SK-N-SH (cell line): ENCODE data around the gene CHST3. TPM values are rescaled to one million over a fixed set of nuclear protein-coding genes. Genes with fewer than 3 reads are reported as not detected.

ENCODE experiments used
- CTCF ChIA-PET: fragments of 300-600, 350-600 bp; formaldehyde crosslinking; extraction: SDS; loops from one replicate; lab custom pipeline; 2021; lab: Yijun Ruan, JAX
- POLR2A ChIA-PET: fragments of 350-600 bp; sonication (Branson Sonifier 250); formaldehyde crosslinking; extraction: SDS; loops from one replicate; lab custom pipeline; 2020; ENCODE audit warnings: antibody characterized with exemption, inconsistent platforms; lab: Yijun Ruan, JAX
- DNase-seq: peaks from one replicate; pipeline ENCODE4 v3.0.0; 2012
- H2AFZ ChIP-seq: fragments of 200-600 bp; sonication (generic); 2 replicates; pipeline ENCODE4 v1.8.1; 2016; ENCODE audit warnings: antibody characterized with exemption, mild to moderate bottlenecking, low read depth
- H3F3A ChIP-seq: fragments of 200-600 bp; sonication (generic); replicated peaks from 2 replicates; pipeline ENCODE3; 2016; ENCODE audit warnings: antibody characterized with exemption, mild to moderate bottlenecking; ENCODE audit not compliant: insufficient read depth
- H3K27ac ChIP-seq, 2 experiments: fragments of 200-500 bp in 1 of 2; fragments of 200-600 bp in 1 of 2; sonication (Bioruptor generic) in 1 of 2; sonication (generic), shearing (Covaris generic) in 1 of 2; 2 replicates each; pipeline versions ENCODE4 v1.5.1 to v1.6.1; 2014 to 2016; ENCODE audit warnings: low read depth in 2 of 2, inconsistent platforms in 1 of 2, low read length in 1 of 2, mild to moderate bottlenecking in 1 of 2, mixed read lengths in 1 of 2
- H3K27me3 ChIP-seq: fragments of 200-600 bp; sonication (generic), shearing (Covaris generic); 2 replicates; pipeline ENCODE4 v1.6.1; 2016; ENCODE audit warnings: mixed run types; ENCODE audit not compliant: insufficient read depth
- H3K36me3 ChIP-seq, 2 experiments: fragments of 200-500 bp in 1 of 2; fragments of 200-600 bp in 1 of 2; sonication (Bioruptor generic) in 1 of 2; sonication (generic) in 1 of 2; replicated peaks in 1 of 2; 2 replicates each; pipeline versions ENCODE3 to v1.5.1; 2014 to 2016; ENCODE audit warnings: low read length in 1 of 2, mild to moderate bottlenecking in 1 of 2; ENCODE audit not compliant: insufficient read depth in 2 of 2, control insufficient read depth in 1 of 2
- H3K4me1 ChIP-seq, 2 experiments: fragments of 200-500 bp in 1 of 2; fragments of 200-600 bp in 1 of 2; sonication (Bioruptor generic) in 1 of 2; sonication (generic), shearing (Covaris generic) in 1 of 2; 2 replicates each; pipeline versions ENCODE4 v1.5.1 to v1.6.1; 2014 to 2016; ENCODE audit warnings: low read depth in 1 of 2, low read length in 1 of 2, mixed run types in 1 of 2; ENCODE audit not compliant: insufficient read depth in 2 of 2, control insufficient read depth in 1 of 2
- H3K4me2 ChIP-seq: fragments of 200-600 bp; sonication (generic), shearing (Covaris generic); 2 replicates; pipeline ENCODE4 v1.6.1; 2017; ENCODE audit warnings: mixed run types
- H3K4me3 ChIP-seq, 2 experiments: fragments of 200-500 bp in 1 of 2; fragments of 200-600 bp in 1 of 2; sonication (Bioruptor generic) in 1 of 2; sonication (generic), shearing (Covaris generic) in 1 of 2; 2 replicates each; pipeline versions ENCODE4 v1.5.1 to v1.8.1; 2014 to 2016; ENCODE audit warnings: low read depth in 2 of 2, inconsistent platforms in 1 of 2, low read length in 1 of 2, mild to moderate bottlenecking in 1 of 2, mixed read lengths in 1 of 2, moderate library complexity in 1 of 2
- H3K79me2 ChIP-seq: fragments of 200-600 bp; sonication (generic); 2 replicates; pipeline ENCODE4 v1.8.1; 2017; ENCODE audit warnings: mild to moderate bottlenecking; ENCODE audit not compliant: insufficient read depth
- H3K9ac ChIP-seq: fragments of 200-600 bp; sonication (generic); 2 replicates; pipeline ENCODE4 v1.6.1; 2017; ENCODE audit warnings: mixed run types
- H3K9me2 ChIP-seq: fragments of 200-600 bp; sonication (generic); 2 replicates; pipeline ENCODE4 v1.6.1; 2017; ENCODE audit warnings: mixed run types
- H3K9me3 ChIP-seq: fragments of 200-600 bp; sonication (generic); 2 replicates; pipeline ENCODE4 v1.6.1; 2017; ENCODE audit warnings: mixed run types, mild to moderate bottlenecking, moderate library complexity
- H4K20me1 ChIP-seq: fragments of 200-600 bp; sonication (generic); 2 replicates; pipeline ENCODE4 v1.6.1; 2017; ENCODE audit warnings: mild to moderate bottlenecking, mixed run types; ENCODE audit not compliant: insufficient read depth
- EP300 ChIP-seq, 2 experiments: IDR thresholded peaks; 2 replicates each; pipeline versions ENCODE4 v1.4.0 to v1.6.1; 2012; ENCODE audit warnings: borderline replicate concordance in 1 of 2, low read depth in 1 of 2, low read length in 1 of 2
- FOSL2 ChIP-seq: IDR thresholded peaks from 2 replicates; pipeline ENCODE4 v1.4.0; 2012; ENCODE audit warnings: low read depth, mild to moderate bottlenecking, moderate library complexity, borderline replicate concordance
- FOXJ3 ChIP-seq: sonication (generic); formaldehyde crosslinking; IDR thresholded peaks from 2 replicates; pipeline ENCODE4 v1.5.1; 2020; ENCODE audit warnings: mild to moderate bottlenecking, missing genetic modification reagents
- GATA2 ChIP-seq: sonication (generic); formaldehyde crosslinking; IDR thresholded peaks from 2 replicates; pipeline ENCODE4 v1.5.0; 2020; ENCODE audit warnings: mild to moderate bottlenecking, missing genetic modification reagents
- JUND ChIP-seq: IDR thresholded peaks from 2 replicates; pipeline ENCODE4 v1.4.0; 2012
- NRF1 ChIP-seq: IDR thresholded peaks from 2 replicates; pipeline ENCODE4 v1.6.1; 2012; ENCODE audit warnings: low read depth, mild to moderate bottlenecking, low read length
- PBX3 ChIP-seq: IDR thresholded peaks from 2 replicates; pipeline ENCODE4; 2012
- RAD21 ChIP-seq: IDR thresholded peaks from 2 replicates; pipeline ENCODE4 v1.6.1; 2012; ENCODE audit warnings: mild to moderate bottlenecking, low read length
- REST ChIP-seq: IDR thresholded peaks from 2 replicates; pipeline ENCODE4 v1.6.1; 2012; ENCODE audit warnings: mild to moderate bottlenecking, low read depth, low read length, moderate library complexity
- RFX5 ChIP-seq: IDR thresholded peaks from 2 replicates; pipeline ENCODE4 v1.6.1; 2012; ENCODE audit warnings: mild to moderate bottlenecking, improper control_type of control experiment, low read length
- RXRA ChIP-seq: IDR thresholded peaks from 2 replicates; pipeline ENCODE4 v1.4.0; 2012; ENCODE audit warnings: low read depth, mild to moderate bottlenecking, borderline replicate concordance
- TCF12 ChIP-seq: IDR thresholded peaks from 2 replicates; pipeline ENCODE4 v1.4.0; 2012
- TEAD4 ChIP-seq: IDR thresholded peaks from 2 replicates; pipeline ENCODE4 v1.4.0; 2012; ENCODE audit warnings: mild to moderate bottlenecking, borderline replicate concordance; ENCODE audit not compliant: insufficient read depth
- WGBS: methylation state at CpG from one replicate; pipeline ENCODE4 v1.1.6; 2017; ENCODE audit warnings: low lambda C conversion rate; 5-methylcytosine and 5-hydroxymethylcytosine counted together
- polyA plus RNA-seq, 3 experiments: library from polyadenylated mRNA; depleted of rRNA; stranded (reverse); fragments of >200 nt; gene quantifications; 2 replicates each; pipeline ENCODE4 v1.2.3, GENCODE V29; 2012

The CHST3 gene
- polyA plus RNA-seq, 1 of the 3 experiments (the other 2 are of a cell fraction), result 6.0 TPM

- no peak for TF ChIP-seq REST
- TF ChIP-seq NRF1, result no peak
Observed at GRCh38 chr10:71999360-72000072, 35.3 kb downstream of the CHST3 start (continued).

- Histone ChIP-seq H3F3A (peaks cover 4% of the 10 kb centered on the region), H3K4me2 (0 out of 2 replicates have a peak overlapping the region, but pooled peaks have one; percentile 74), H3K36me3 (no peaks in the 10 kb centered on the region), H3K9me3 (no peaks in the 10 kb centered on the region), H3K27me3 (no peaks in the 10 kb centered on the region), H3K9ac (no peak overlapping the region), H4K20me1 (no peaks in the 10 kb centered on the region), H3K79me2 (peaks cover 82% of the 10 kb centered on the region), H3K4me1 (peaks cover 19 to 38% of the 10 kb centered on the region in 2 experiments), H3K9me2 (no peaks in the 10 kb centered on the region), H3K27ac (peak overlapping the region; percentile 80 to 90; a peak in 3 of 4 replicates), H2AFZ (no peak overlapping the region), H3K4me3 (no peak overlapping the region)
- POLR2A ChIA-PET, result interaction anchor here (0.6 to 1.7 kb wide), 3 partner anchors 9 to 320 kb away, joined by 3 to 7 read pairs (median 6); no protein-coding TSS in a partner anchor
- TF ChIP-seq RXRA, result no peak
- TF ChIP-seq PBX3, result no peak
- TF ChIP-seq TCF12, result no peak
- no peak for TF ChIP-seq RFX5
- no peak for TF ChIP-seq TEAD4
- TF ChIP-seq FOXJ3, result no peak
- no peak for TF ChIP-seq JUND
- no peak for TF ChIP-seq EP300 (IDR thresholded peaks at IDR 0.05; ENCODE audit: borderline replicate concordance in 1 of 2, low read depth in 1 of 2, low read length in 1 of 2)
- TF ChIP-seq GATA2 (CRISPR knock-in tag), result no peak
- no peak for TF ChIP-seq FOSL2
- no peak for TF ChIP-seq RAD21
- CTCF ChIA-PET, result interaction anchor here (1.2 to 3.6 kb wide), 7 partner anchors 13 to 223 kb away, joined by 4 to 19 read pairs (median 7); no protein-coding TSS in a partner anchor
- DNase-seq, result no peak
- WGBS, result 88% methylated on average over 13 of the region's 14 CpGs
Observed at GRCh38 chr10:72000073-72001032, 36.2 kb downstream of the CHST3 start.
